H1 (cell line): ENCODE results near the gene ECEL1. TPM values are rescaled to one million over a fixed set of nuclear protein-coding genes. Genes with fewer than 3 reads are reported as not detected.

ENCODE experiments used
- CTCF ChIA-PET: fragments of 300-600 bp; sonication (Branson Sonifier 250); formaldehyde crosslinking; loops from one replicate; lab custom pipeline; 2021; ENCODE audit not compliant: partially characterized antibody; lab: Charles Lee
- POLR2A ChIA-PET: fragments of 300-600 bp; sonication (Branson Sonifier 250); formaldehyde crosslinking; loops from one replicate; lab custom pipeline; 2021; ENCODE audit warnings: inconsistent platforms; ENCODE audit not compliant: partially characterized antibody; lab: Charles Lee
- DNase-seq, 2 experiments: peaks; one replicate each; pipeline versions ENCODE4 v3.0.0 to v3.0.0-alpha.2; 2010 to 2022; ENCODE audit warnings: low spot score in 2 of 2, low read depth in 1 of 2, mixed read lengths in 1 of 2
- FAIRE-seq: peaks from 2 replicates; lab custom pipeline; 2011; peaks lifted over from hg19 to GRCh38; lab: Jason Lieb, UNC
- H2AFZ ChIP-seq: 2 replicates; pipeline ENCODE4 v1.8.1; 2012; ENCODE audit warnings: low read length, inconsistent platforms
- H2AK5ac ChIP-seq: 2 replicates; pipeline ENCODE4 v1.6.1; 2013; ENCODE audit warnings: low read depth, low read length
- H2BK120ac ChIP-seq: replicated peaks from 2 replicates; pipeline ENCODE3; 2013; ENCODE audit warnings: low read depth, low read length, inconsistent platforms
- H2BK12ac ChIP-seq: 2 replicates; pipeline ENCODE4 v1.6.1; 2013; ENCODE audit warnings: low read depth, low read length
- H2BK15ac ChIP-seq: 2 replicates; pipeline ENCODE4 v1.6.1; 2013; ENCODE audit warnings: low read length
- H2BK20ac ChIP-seq: 2 replicates; pipeline ENCODE4 v1.6.1; 2013; ENCODE audit warnings: low read length
- H2BK5ac ChIP-seq: 2 replicates; pipeline ENCODE4 v1.6.1; 2013; ENCODE audit warnings: low read depth, low read length
- H3K14ac ChIP-seq: 2 replicates; pipeline ENCODE4 v1.6.1; 2013; ENCODE audit warnings: inconsistent platforms; ENCODE audit not compliant: insufficient read length
- H3K18ac ChIP-seq: 2 replicates; pipeline ENCODE4 v1.6.1; 2013; ENCODE audit warnings: low read length; ENCODE audit errors: extremely low read depth
- H3K23ac ChIP-seq: 2 replicates; pipeline ENCODE4 v1.6.1; 2013; ENCODE audit warnings: inconsistent platforms; ENCODE audit not compliant: insufficient read length
- H3K23me2 ChIP-seq: 2 replicates; pipeline ENCODE4 v1.6.1; 2013; ENCODE audit warnings: low read depth, low read length
- H3K27ac ChIP-seq: 2 replicates; pipeline ENCODE4 v1.6.1; 2011; ENCODE audit warnings: low read depth, low read length, inconsistent platforms
- H3K27me3 ChIP-seq, 4 experiments: replicated peaks in 1 of 4; 1 replicate in 1 of 4; 2 replicates in 3 of 4; pipeline versions ENCODE4 v1.6.1 to v1.8.1; 2011 to 2013; ENCODE audit warnings: low read length in 3 of 4, mild to moderate bottlenecking in 3 of 4, inconsistent platforms in 2 of 4, mixed read lengths in 2 of 4, moderate library complexity in 1 of 4; ENCODE audit not compliant: control insufficient read depth in 3 of 4, insufficient read depth in 3 of 4; ENCODE audit errors: extremely low read depth in 1 of 4
- H3K36me3 ChIP-seq, 4 experiments: 2 replicates each; pipeline versions ENCODE4 v1.6.1 to v1.8.1; 2011 to 2013; ENCODE audit warnings: mild to moderate bottlenecking in 4 of 4, low read length in 3 of 4, moderate library complexity in 2 of 4, control low read depth in 1 of 4, inconsistent platforms in 1 of 4; ENCODE audit not compliant: insufficient read depth in 4 of 4, control insufficient read depth in 2 of 4
- H3K4ac ChIP-seq: replicated peaks from 2 replicates; pipeline ENCODE3; 2013; ENCODE audit warnings: low read length, low read depth, mixed read lengths, inconsistent platforms; ENCODE audit not compliant: insufficient read length
- H3K4me1 ChIP-seq, 4 experiments: replicated peaks in 1 of 4; 1 replicate in 1 of 4; 2 replicates in 3 of 4; pipeline versions ENCODE4 v1.6.1 to v1.8.1; 2011 to 2013; ENCODE audit warnings: low read length in 3 of 4, inconsistent platforms in 2 of 4, mixed read lengths in 1 of 4; ENCODE audit not compliant: insufficient read depth in 4 of 4, control insufficient read depth in 3 of 4
- H3K4me2 ChIP-seq, 2 experiments: 2 replicates each; pipeline versions ENCODE4 v1.6.1 to v1.8.1; 2011 to 2013; ENCODE audit warnings: low read depth in 2 of 2, low read length in 2 of 2, control low read depth in 1 of 2, inconsistent platforms in 1 of 2, mild to moderate bottlenecking in 1 of 2; ENCODE audit not compliant: insufficient read depth in 1 of 2
- H3K4me3 ChIP-seq, 4 experiments: fragments of 200-600, 300-600 bp in 1 of 4; sonication (generic), shearing (Covaris generic), sonication (Bioruptor Twin) in 1 of 4; 2 replicates each; pipeline versions ENCODE4 v1.5.1 to v1.8.1; 2011 to 2016; ENCODE audit warnings: low read length in 4 of 4, low read depth in 3 of 4, control low read depth in 2 of 4, inconsistent platforms in 2 of 4, mild to moderate bottlenecking in 2 of 4, mixed read lengths in 1 of 4, moderate library complexity in 1 of 4; ENCODE audit not compliant: insufficient read depth in 2 of 4; ENCODE audit errors: extremely low read depth in 1 of 4
- H3K56ac ChIP-seq: replicated peaks from 2 replicates; pipeline ENCODE3; 2013; ENCODE audit warnings: low read depth, mild to moderate bottlenecking, mixed read lengths, low read length, inconsistent platforms; ENCODE audit not compliant: insufficient read length
- H3K79me1 ChIP-seq: 2 replicates; pipeline ENCODE4 v1.6.1; 2013; ENCODE audit warnings: low read depth, low read length, control low read depth
- H3K79me2 ChIP-seq, 2 experiments: 2 replicates each; pipeline versions ENCODE4 v1.6.1 to v1.8.1; 2012 to 2013; ENCODE audit warnings: low read length in 2 of 2, mild to moderate bottlenecking in 2 of 2, inconsistent platforms in 1 of 2; ENCODE audit not compliant: insufficient read depth in 2 of 2, control insufficient read depth in 1 of 2
- H3K9ac ChIP-seq, 4 experiments: replicated peaks in 1 of 4; 1 replicate in 1 of 4; 2 replicates in 3 of 4; pipeline versions ENCODE4 v1.6.1 to v1.8.1; 2011 to 2013; ENCODE audit warnings: low read depth in 3 of 4, low read length in 3 of 4, control low read depth in 2 of 4, mild to moderate bottlenecking in 2 of 4, moderate library complexity in 2 of 4, inconsistent platforms in 1 of 4; ENCODE audit errors: extremely low read depth in 1 of 4
- H3K9me3 ChIP-seq, 2 experiments: 2 replicates each; pipeline versions ENCODE4 v1.6.1 to v1.8.1; 2012 to 2013; ENCODE audit warnings: mild to moderate bottlenecking in 2 of 2, moderate library complexity in 2 of 2, control low read depth in 1 of 2, inconsistent platforms in 1 of 2, low read depth in 1 of 2, low read length in 1 of 2, mixed read lengths in 1 of 2; ENCODE audit not compliant: insufficient read depth in 2 of 2
- H4K20me1 ChIP-seq, 2 experiments: replicated peaks in 1 of 2; 2 replicates each; pipeline versions ENCODE3 to v1.8.1; 2011 to 2013; ENCODE audit warnings: inconsistent platforms in 2 of 2, low read length in 2 of 2, mild to moderate bottlenecking in 1 of 2; ENCODE audit not compliant: insufficient read depth in 2 of 2, control insufficient read depth in 1 of 2
- H4K5ac ChIP-seq: 2 replicates; pipeline ENCODE4 v1.6.1; 2013; ENCODE audit warnings: low read length, low read depth, mixed read lengths, inconsistent platforms; ENCODE audit not compliant: insufficient read length
- H4K8ac ChIP-seq: 2 replicates; pipeline ENCODE4 v1.8.0; 2013; ENCODE audit warnings: mild to moderate bottlenecking, moderate library complexity, low read length, inconsistent platforms; ENCODE audit not compliant: insufficient read depth; ENCODE audit errors: extremely low read depth
- H4K91ac ChIP-seq: replicated peaks from 2 replicates; pipeline ENCODE3; 2013; ENCODE audit warnings: low read length, mixed read lengths, inconsistent platforms; ENCODE audit not compliant: insufficient read length
- ASH2L ChIP-seq: fragments of 200-600, 300-600 bp; sonication (generic); IDR thresholded peaks from one replicate; pipeline ENCODE4 v1.7.1; 2017; ENCODE audit warnings: low read length
- CTCF ChIP-seq, 3 experiments: IDR thresholded peaks; 1 replicate in 2 of 3; 2 replicates in 1 of 3; pipeline versions ENCODE4 v1.5.1 to v1.6.1; 2011; ENCODE audit warnings: low read length in 3 of 3, mild to moderate bottlenecking in 3 of 3, inconsistent platforms in 2 of 3, low read depth in 1 of 3, moderate library complexity in 1 of 3; ENCODE audit not compliant: insufficient read depth in 1 of 3; ENCODE audit errors: control extremely low read depth in 1 of 3
- FOSL1 ChIP-seq: IDR thresholded peaks from 2 replicates; pipeline ENCODE4 v1.6.1; 2011; ENCODE audit warnings: mild to moderate bottlenecking, low read depth, low read length, moderate library complexity; ENCODE audit not compliant: insufficient read depth
- GABPA ChIP-seq: IDR thresholded peaks from 2 replicates; pipeline ENCODE4 v1.6.1; 2011; ENCODE audit warnings: mild to moderate bottlenecking, low read length, moderate library complexity, borderline replicate concordance; ENCODE audit not compliant: insufficient read depth
- HDAC2 ChIP-seq, 2 experiments: fragments of 300-600 bp in 1 of 2; sonication (generic) in 1 of 2; IDR thresholded peaks; 2 replicates each; pipeline ENCODE4 v1.6.1; 2011 to 2012; ENCODE audit warnings: low read depth in 2 of 2, low read length in 2 of 2, mild to moderate bottlenecking in 2 of 2, moderate library complexity in 2 of 2, borderline replicate concordance in 1 of 2, inconsistent platforms in 1 of 2
- KDM5A ChIP-seq: fragments of 200-600 bp; IDR thresholded peaks from 2 replicates; pipeline ENCODE4 v1.7.1; 2012; ENCODE audit warnings: mild to moderate bottlenecking, low read length, inconsistent platforms, mixed read lengths
- POLR2A ChIP-seq, 2 experiments: IDR thresholded peaks; 1 replicate in 1 of 2; 2 replicates in 1 of 2; pipeline ENCODE4 v1.6.1; 2011; ENCODE audit warnings: low read depth in 2 of 2, low read length in 2 of 2, mild to moderate bottlenecking in 2 of 2; ENCODE audit errors: control extremely low read depth in 1 of 2
- POU5F1 ChIP-seq: IDR thresholded peaks from 2 replicates; pipeline ENCODE4 v1.6.1; 2011; ENCODE audit warnings: low read depth, mild to moderate bottlenecking, low read length, moderate library complexity
- SUZ12 ChIP-seq: fragments of 200-600 bp; sonication (generic); IDR thresholded peaks from 2 replicates; pipeline ENCODE4 v1.6.1; 2012; ENCODE audit warnings: mild to moderate bottlenecking, inconsistent platforms, low read length, moderate library complexity, mixed read lengths
- TAF1 ChIP-seq: IDR thresholded peaks from 2 replicates; pipeline ENCODE4 v1.6.1; 2011; ENCODE audit warnings: mild to moderate bottlenecking, low read depth, low read length
- TAF7 ChIP-seq: optimal IDR thresholded peaks from 2 replicates; pipeline ENCODE3; 2011; ENCODE audit warnings: low read depth, mild to moderate bottlenecking, inconsistent platforms, low read length, moderate library complexity, borderline replicate concordance
- TBP ChIP-seq: IDR thresholded peaks from 2 replicates; pipeline ENCODE4 v1.6.1; 2011; ENCODE audit warnings: low read depth, low read length, improper control_type of control experiment
- WGBS, 2 experiments: shearing (Covaris generic) in 1 of 2; methylation state at CpG; one replicate each; pipeline versions ENCODE4 v1.1.6 to v1.1.7; 2013 to 2015; ENCODE audit warnings: low lambda C conversion rate in 2 of 2, mixed read lengths in 2 of 2, inconsistent platforms in 1 of 2, low coverage in 1 of 2, missing lambda C conversion rate in 1 of 2; ENCODE audit not compliant: insufficient replicate concordance in 2 of 2, insufficient coverage in 1 of 2, insufficient read length in 1 of 2; ENCODE audit errors: extremely low coverage in 1 of 2, missing lambda C conversion rate in 1 of 2; 5-methylcytosine and 5-hydroxymethylcytosine counted together
- polyA plus RNA-seq, 7 experiments: library from polyadenylated mRNA; depleted of rRNA in 3 of 7; stranded (reverse) in 5 of 7; unstranded in 2 of 7; fragments of >200 nt in 5 of 7; fragments of 200-250 nt in 2 of 7; gene quantifications; 1 replicate in 5 of 7; 2 replicates in 1 of 7; 4 replicates in 1 of 7; pipeline versions ENCODE4 v1.2.1 to v1.2.3, GENCODE V29; 2011 to 2013; ENCODE audit warnings: missing spikeins in 2 of 7, mixed read lengths in 2 of 7
- total RNA-seq: library from RNA; stranded (reverse); fragmentation: NEBNext Ultra II Directional; extraction: Animal tissue kit (Norgen Biotek cat#: 25700); gene quantifications from 2 replicates; pipeline ENCODE4 v1.2.1, GENCODE V29; 2021

Gene ECEL1
- total and polyA plus RNA-seq, 2 of the 8 experiments (the other 6 are each of a cell fraction or from before 2014, with no cell fraction given): 7.7 to 20.2 TPM

- no peaks in the 10 kb centered on the region for H3K36me3 ChIP-seq
- H3K4ac ChIP-seq: no peak overlapping the region
- no peak overlapping the region for H3K9ac ChIP-seq
- H3K79me2 ChIP-seq: no peaks in the 10 kb centered on the region
- no peak overlapping the region for H2BK15ac ChIP-seq
- H3K4me2 ChIP-seq: no peak overlapping the region
- H3K9me3 ChIP-seq: no peaks in the 10 kb centered on the region
- WGBS, 2 experiments: 97% methylated on average over 9 of the region's 9 CpGs; no CpG with 5 or more reads in 1 of the 2 experiments
- no peak overlapping the region for H4K5ac ChIP-seq
- no peak overlapping the region for H4K91ac ChIP-seq
- no peak overlapping the region for H3K23ac ChIP-seq
- H2BK20ac ChIP-seq: no peak overlapping the region
- no peaks in the 10 kb centered on the region for H4K20me1 ChIP-seq
- H2AFZ ChIP-seq: no peak overlapping the region
- POLR2A ChIA-PET: no interaction called here
- no peak overlapping the region for H2BK5ac ChIP-seq
- no peak overlapping the region for H2BK12ac ChIP-seq
- CTCF ChIA-PET: interaction anchor here (1.4 to 1.8 kb wide), 4 partner anchors 10 to 113 kb away, joined by 3 to 10 read pairs (median 4); no protein-coding TSS in a partner anchor
- H3K79me1 ChIP-seq: no peaks in the 10 kb centered on the region
- peaks cover 0 to 3% (median 1%) of the 10 kb centered on the region in 4 experiments; a peak in 2 of 7 replicates for H3K4me1 ChIP-seq
- H3K14ac ChIP-seq: no peak overlapping the region
- H4K8ac ChIP-seq: no peak overlapping the region
- H3K23me2 ChIP-seq: no peaks in the 10 kb centered on the region; the same call in 1 of the 2 replicates
- DNase-seq (no peak), FAIRE-seq (no peak)
- H3K27ac ChIP-seq: no peak overlapping the region
- no peak overlapping the region for H3K56ac ChIP-seq
- no peaks in the 10 kb centered on the region for H3K27me3 ChIP-seq
- no peak overlapping the region for H2AK5ac ChIP-seq
- no peak overlapping the region for H2BK120ac ChIP-seq
- no peak overlapping the region for H3K4me3 ChIP-seq
- H3K18ac ChIP-seq: no peak overlapping the region
- TF ChIP-seq HDAC2 (IDR thresholded peaks at IDR 0.05; ENCODE audit: borderline replicate concordance in 1 of 2, low read depth in 2 of 2, low read length in 2 of 2): no peak
- TF ChIP-seq ASH2L: no peak
- TF ChIP-seq SUZ12: no peak
- TF ChIP-seq TAF7: no peak
- TF ChIP-seq TBP: no peak
- TF ChIP-seq FOSL1: no peak
- TF ChIP-seq CTCF (IDR thresholded peaks at IDR 0.05; ENCODE audit: control extremely low read depth in 1 of 3, insufficient read depth in 1 of 3, low read depth in 1 of 3, low read length in 3 of 3): no peak
- no peak for TF ChIP-seq GABPA
- no peak for TF ChIP-seq POLR2A (IDR thresholded peaks at IDR 0.05; ENCODE audit: control extremely low read depth in 1 of 2, low read depth in 2 of 2, low read length in 2 of 2)
- no peak for TF ChIP-seq TAF1
- no peak for TF ChIP-seq KDM5A
- no peak for TF ChIP-seq POU5F1
Observed at GRCh38 chr2:232454630-232455029, 33.0 kb downstream of the ECEL1 start.
